ENCODE results near the gene ATP6V0E2.

ATP6V0E2 gene

GRCh38 chr7:149861728-149862045 is 12.1 kb upstream of the ATP6V0E2 start:
- DNase-seq (ENCODE audit: low read depth in 2 of 3, low spot score in 2 of 3), result no peak

DNA sequence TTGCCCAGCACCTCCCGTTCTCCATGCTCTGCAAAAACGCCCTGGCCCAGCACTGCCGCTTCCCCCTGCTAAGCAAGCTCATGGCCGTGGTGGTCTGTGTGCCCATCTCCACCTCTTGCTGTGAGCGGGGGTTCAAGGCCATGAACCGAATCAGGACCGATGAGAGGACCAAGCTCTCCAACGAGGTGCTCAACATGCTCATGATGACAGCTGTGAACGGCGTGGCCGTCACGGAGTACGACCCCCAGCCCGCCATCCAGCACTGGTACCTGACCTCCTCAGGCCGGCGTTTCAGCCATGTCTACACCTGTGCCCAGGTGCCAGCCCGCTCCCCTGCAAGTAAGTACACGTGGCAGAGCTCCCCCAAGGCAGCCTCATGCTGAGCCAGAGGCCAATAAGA is 11.6 kb upstream of the ATP6V0E2 start:
- no peak for DNase-seq (ENCODE audit: low read depth in 2 of 3, low spot score in 2 of 3)

GRCh38 chr7:149863500-149863899 is 10.3 kb upstream of the ATP6V0E2 start:
- DNase-seq (ENCODE audit: low read depth in 2 of 3, low spot score in 2 of 3), result no peak

GRCh38 chr7:149864023-149864422 is 9.7 kb upstream of the ATP6V0E2 start:
- DNase-seq (ENCODE audit: low read depth in 2 of 3, low spot score in 2 of 3), result no peak

DNA sequence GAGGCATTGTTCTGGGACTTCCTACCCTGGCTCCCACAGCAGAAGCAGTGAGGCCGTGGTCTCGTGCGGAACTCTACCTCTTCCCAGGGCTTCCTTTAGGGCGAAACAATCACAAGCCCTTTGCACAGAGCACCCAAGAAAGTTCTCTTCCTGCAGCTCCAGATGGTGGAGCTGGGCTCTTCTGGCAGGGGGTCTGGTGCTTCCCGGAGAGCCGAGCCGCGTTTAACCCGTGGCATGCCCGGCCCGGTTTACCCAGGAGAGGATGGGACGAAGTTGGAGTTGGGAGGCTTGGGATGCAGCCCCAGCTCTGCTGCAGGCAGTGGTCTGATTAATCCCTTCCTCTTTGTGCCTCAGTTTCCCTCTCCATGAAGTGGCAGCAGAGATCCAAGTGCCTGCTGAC is 9.0 kb upstream of the ATP6V0E2 start:
- no peak for DNase-seq (ENCODE audit: low read depth in 2 of 3, low spot score in 2 of 3)

GRCh38 chr7:149865437-149865836 is 8.3 kb upstream of the ATP6V0E2 start:
- DNase-seq (ENCODE audit: low read depth in 2 of 3, low spot score in 2 of 3), result no peak

DNA sequence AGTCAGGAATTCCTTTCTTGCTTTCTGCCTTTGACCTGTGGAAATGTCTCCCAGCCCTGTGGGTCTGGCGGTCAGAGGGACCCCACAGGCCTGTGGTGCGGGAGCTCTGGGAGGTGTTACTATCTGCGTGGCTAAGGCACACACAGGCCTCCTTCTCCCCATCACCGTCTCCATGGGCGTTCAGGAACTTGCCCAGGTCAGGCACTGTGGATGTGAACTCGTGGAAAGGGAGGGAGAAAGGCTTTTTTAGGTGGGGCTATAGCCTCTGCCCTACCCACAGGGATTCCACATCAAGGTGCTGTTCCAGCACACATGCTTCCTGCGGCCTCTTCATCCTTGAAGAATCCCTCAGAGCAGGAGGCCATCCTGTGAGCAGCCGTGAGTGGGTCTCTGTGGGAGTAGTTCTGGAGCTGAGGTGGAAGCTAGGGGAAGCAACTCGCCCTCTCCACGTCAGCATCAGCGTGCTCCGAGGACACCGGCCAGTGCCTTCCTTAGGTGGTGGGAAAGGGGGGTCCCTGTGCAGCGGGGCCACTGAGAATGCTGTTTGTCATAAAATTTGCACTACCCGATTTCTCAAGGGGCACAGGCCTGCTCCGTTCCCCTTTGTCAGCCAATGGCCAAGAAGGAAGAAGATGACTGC is 7.5 kb upstream of the ATP6V0E2 start:
- no peak for DNase-seq (ENCODE audit: low read depth in 2 of 3, low spot score in 2 of 3)

DNA sequence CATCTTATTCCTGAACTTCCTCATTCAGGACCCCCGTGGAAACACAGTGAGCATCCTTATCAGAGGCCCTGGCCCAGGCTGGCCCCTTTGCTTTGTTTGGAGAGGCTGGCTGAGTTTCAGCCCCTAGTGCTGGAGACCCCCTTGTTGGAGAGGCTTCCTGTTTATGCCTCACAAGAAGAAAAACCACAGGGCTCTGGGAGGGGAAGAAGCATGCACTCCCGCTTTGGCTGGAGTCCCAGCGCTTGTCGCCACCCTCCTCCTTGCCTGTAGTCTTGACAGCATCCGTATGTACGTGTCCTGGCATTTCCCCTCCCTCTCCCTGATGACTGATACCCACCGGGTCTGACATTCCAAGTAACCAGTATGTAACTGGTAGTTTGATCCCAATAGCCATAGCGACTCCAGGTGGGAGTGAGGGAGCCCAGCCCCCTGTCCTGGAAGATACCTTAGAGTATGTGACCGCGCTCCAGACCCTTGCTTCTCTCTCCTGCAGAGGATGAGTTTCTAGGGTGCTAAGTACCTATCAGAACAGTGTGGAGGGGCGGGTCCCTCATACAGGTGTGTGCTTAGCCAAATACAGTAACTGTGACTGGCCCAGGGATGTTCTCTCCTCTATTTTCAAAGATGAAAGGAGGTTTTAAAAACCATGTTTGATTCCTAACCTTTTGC is 6.9 kb upstream of the ATP6V0E2 start:
- no peak for DNase-seq (ENCODE audit: low read depth in 2 of 3, low spot score in 2 of 3)

GRCh38 chr7:149867762-149868622 is 5.8 kb upstream of the ATP6V0E2 start:
- DNase-seq (ENCODE audit: low read depth in 2 of 3, low spot score in 2 of 3), result no peak

- no peak for DNase-seq (ENCODE audit: low read depth in 2 of 3, low spot score in 2 of 3)
Observed at GRCh38 chr7:149868623-149869290, 5.0 kb upstream of the ATP6V0E2 start.

- DNase-seq (ENCODE audit: low read depth in 2 of 3, low spot score in 2 of 3), result no peak
Observed at GRCh38 chr7:149869291-149869650, 4.5 kb upstream of the ATP6V0E2 start.

- no peak for DNase-seq (ENCODE audit: low read depth in 2 of 3, low spot score in 2 of 3)
Observed at GRCh38 chr7:149869867-149870266, 3.9 kb upstream of the ATP6V0E2 start.

- DNase-seq (ENCODE audit: low read depth in 2 of 3, low spot score in 2 of 3), result no peak
Observed at GRCh38 chr7:149870274-149870673, 3.5 kb upstream of the ATP6V0E2 start.

DNA sequence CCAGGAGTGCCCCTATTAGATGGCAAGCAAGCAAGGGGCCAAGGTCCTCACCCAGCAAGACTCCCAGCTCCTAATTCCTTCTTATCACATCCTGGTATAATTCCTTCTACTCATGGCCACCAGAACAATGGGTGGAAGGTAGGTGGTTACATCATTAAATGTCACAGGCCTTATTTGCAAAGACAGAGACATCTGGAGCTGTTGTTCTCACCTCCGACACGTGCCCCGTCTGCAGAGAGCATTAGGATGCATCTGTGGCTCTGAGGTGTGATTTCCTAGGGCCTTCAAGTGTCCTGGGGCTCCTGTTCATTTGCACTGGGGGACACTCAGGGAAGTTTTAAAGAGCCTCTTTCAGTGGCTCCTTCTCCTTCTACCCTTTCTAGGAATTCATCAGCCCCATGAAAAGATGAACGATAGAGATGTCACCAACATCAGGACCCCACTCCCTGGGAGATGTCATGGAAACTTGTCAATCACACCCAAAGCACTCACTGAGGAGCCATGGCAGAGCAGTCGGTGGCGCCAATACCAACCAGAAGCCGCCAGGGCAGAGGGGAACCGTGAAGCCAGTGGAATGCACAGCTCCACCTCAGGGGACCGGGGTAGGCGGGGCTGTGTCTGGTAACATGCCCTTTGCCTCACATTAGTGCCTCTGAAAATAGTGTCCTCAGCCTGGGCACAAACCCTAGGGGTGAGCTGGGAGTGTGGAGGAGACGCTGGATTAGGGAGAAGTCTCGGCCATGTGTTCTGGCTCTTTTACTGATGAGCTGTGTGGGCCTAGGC is 2.9 kb upstream of the ATP6V0E2 start:
- DNase-seq (ENCODE audit: low read depth in 2 of 3, low spot score in 2 of 3), result no peak

- DNase-seq (ENCODE audit: low read depth in 2 of 3, low spot score in 2 of 3), result no peak
Observed at GRCh38 chr7:149871576-149871975, 2.2 kb upstream of the ATP6V0E2 start.

DNA sequence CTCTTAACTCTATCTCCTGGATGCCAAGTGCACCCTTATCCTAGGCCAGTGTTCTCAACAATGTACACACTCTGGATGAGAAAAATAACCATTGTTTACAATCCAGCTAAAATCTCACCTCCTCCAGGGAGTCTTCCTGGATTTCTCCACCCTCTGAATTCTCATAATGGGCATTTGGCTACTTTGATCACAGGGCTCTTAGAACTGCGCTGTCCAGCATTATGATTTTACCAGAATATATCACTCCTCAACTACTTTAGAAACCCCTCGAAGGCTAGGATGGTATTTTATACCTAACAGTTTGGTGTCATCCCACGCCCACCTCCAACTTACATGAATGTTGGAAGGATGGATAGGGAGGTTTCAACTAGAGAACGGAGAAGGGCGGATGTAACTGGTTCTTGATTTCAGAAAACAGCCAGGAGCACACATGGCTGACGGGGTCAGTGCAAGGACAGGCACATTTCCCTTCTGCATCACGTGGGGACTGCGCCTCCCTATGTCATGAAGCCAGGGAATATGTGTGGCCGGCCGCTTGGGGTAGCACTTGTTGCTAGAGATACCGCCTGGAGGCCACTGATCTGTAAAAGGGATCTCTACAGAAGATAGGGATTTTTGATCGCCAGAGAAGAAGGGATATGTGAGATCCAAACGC is 1.2 kb upstream of the ATP6V0E2 start:
- no peak for DNase-seq (ENCODE audit: low read depth in 2 of 3, low spot score in 2 of 3)

DNA sequence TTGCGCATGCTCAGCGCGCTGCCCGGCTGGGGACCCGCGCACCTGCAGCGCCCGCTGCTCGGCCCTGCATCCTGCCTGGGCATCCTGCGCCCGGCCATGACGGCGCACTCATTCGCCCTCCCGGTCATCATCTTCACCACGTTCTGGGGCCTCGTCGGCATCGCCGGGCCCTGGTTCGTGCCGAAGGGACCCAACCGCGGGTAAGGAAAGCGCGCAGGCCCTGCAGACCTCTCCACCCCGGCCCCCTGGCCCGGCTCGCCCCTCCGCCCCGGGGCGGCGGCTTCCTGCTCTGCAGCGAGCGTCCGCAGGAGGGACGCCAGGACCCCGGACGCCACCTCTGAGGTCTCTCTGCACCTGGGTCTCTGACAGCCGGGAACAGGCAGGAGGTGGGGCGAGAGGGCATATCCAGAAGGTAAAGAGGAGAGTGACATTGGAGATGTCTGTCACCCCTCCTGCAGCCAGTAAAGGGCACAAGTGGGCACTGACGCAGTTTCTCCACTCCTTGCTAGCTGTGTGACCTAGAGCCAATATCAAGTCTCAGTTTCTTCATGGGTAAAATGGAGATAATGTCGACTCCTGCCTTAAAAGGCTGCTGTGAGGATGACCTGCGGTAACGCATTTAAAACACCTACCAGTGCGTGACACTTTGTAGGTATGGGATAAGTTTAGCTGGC is 338 bp downstream of the ATP6V0E2 start:
- DNase-seq (ENCODE audit: low read depth in 2 of 3, low spot score in 2 of 3), result no peak

GRCh38 chr7:149874644-149875028 is 867 bp downstream of the ATP6V0E2 start:
- no peak for DNase-seq (ENCODE audit: low read depth in 2 of 3, low spot score in 2 of 3)

DNA sequence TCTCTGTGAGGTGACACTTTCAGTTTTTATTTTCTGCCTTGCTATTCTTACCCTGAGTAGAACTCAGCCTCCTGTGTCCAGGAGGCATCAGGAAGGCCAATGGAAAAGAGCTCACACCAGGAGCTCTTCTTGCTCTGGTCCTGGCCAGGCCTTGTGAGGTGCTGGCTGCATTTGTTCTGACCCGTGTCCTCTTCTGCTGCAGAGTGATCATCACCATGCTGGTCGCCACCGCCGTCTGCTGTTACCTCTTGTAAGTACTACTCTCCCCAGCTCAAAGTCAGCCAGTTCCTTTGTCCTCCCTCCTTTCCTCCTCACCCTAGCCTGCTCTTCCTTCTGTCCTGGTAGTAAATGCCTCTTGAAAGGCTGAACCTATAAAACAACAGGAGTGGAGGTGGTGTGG is 1.6 kb downstream of the ATP6V0E2 start:
- no peak for DNase-seq (ENCODE audit: low read depth in 2 of 3, low spot score in 2 of 3)

DNA sequence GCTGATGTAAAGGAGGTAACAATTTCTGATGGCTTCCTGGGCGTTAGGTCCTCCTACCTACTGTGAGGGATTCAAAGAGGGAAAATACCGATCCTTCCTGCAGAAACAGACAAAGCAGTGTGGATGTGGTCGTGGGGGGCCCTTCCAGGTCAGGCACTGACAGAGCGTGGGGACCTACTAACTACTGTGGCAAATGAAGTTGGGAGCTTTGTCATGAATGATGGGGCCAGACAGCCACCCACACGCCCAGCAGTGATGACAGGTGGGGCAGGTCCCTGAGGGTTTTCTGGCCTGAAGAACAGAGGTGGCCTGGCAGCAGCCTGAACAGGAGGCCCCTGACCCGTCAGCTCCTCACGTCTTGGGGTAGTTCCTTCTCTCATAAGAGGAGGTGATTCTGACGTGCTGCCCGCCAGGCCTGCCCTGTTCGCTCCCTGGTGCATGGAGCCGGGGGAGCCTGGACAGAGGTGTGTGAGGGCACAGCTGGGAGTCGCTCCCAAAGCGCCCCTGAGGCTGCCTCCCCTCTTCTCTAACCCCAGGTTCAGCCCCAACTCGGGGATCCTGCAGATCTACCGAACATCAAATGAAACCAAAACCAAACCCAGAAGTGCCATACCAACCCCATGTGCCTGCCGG is 4.2 kb downstream of the ATP6V0E2 start:
- DNase-seq (ENCODE audit: low read depth in 2 of 3, low spot score in 2 of 3), result no peak

All from activated CD8-positive, alpha-beta memory T cell treated with anti-CD3 and anti-CD28 coated beads for 48 hours (primary cell).